Globus pallidus (tissue), 1 donor: ENCODE measurements around the gene SLC27A5.
"Not testable (repeated sequence)": the region's sequence is repeated elsewhere in the genome, so short reads cannot be mapped to it uniquely, and the experiment has no call there.

Experiments
- DNase-seq: peaks from one replicate; pipeline ENCODE4 v3.0.0-alpha.2; 2015; ENCODE audit warnings: low spot score

Gene SLC27A5

GRCh38 chr19:58550362-58551122 lies 38.8 kb upstream of the SLC27A5 start:
- DNase-seq: no peak

GRCh38 chr19:58549664-58550361 lies 38.0 kb upstream of the SLC27A5 start:
- DNase-seq: no peak

GRCh38 chr19:58548859-58549663 lies 37.3 kb upstream of the SLC27A5 start:
- no peak for DNase-seq

- no peak for DNase-seq
Observed at GRCh38 chr19:58547323-58548312, 35.8 kb upstream of the SLC27A5 start.

GRCh38 chr19:58546019-58546530 lies 34.3 kb upstream of the SLC27A5 start:
- DNase-seq: no peak

- no peak for DNase-seq
Observed at GRCh38 chr19:58545286-58546018, 33.7 kb upstream of the SLC27A5 start.

GRCh38 chr19:58544591-58545285 lies 32.9 kb upstream of the SLC27A5 start:
- DNase-seq: no peak

GRCh38 chr19:58543826-58544590 lies 32.2 kb upstream of the SLC27A5 start, which contains the start of gene TRIM28:
TSS of gene TRIM28 (plus strand) at chr19:58544064. CDS start at chr19:58544758, 694 bp downstream.
- peak; percentile 98 for DNase-seq

GRCh38 chr19:58542641-58543372 lies 31.0 kb upstream of the SLC27A5 start:
- DNase-seq: not testable (repeated sequence)

GRCh38 chr19:58539169-58539559 lies 27.4 kb upstream of the SLC27A5 start:
- not testable (repeated sequence) for DNase-seq

GRCh38 chr19:58538257-58539168 lies 26.7 kb upstream of the SLC27A5 start:
- DNase-seq: no peak

- no peak for DNase-seq
Observed at GRCh38 chr19:58536852-58537798, 25.3 kb upstream of the SLC27A5 start.

- DNase-seq: no peak
Observed at GRCh38 chr19:58535857-58536256, 24.1 kb upstream of the SLC27A5 start.

- DNase-seq: no peak
Observed at GRCh38 chr19:58531034-58531840, 19.4 kb upstream of the SLC27A5 start.

GRCh38 chr19:58529405-58529804 lies 17.6 kb upstream of the SLC27A5 start:
- no peak for DNase-seq
